Panc1 (cell line): ENCODE data around the gene HEATR5B. TPM values are rescaled to one million over a fixed set of nuclear protein-coding genes. Genes with fewer than 3 reads are reported as not detected.

Experiments used
- ATAC-seq: fragments of 200-7000 bp; cut with Tn5 transposase; 2 replicates; pipeline ENCODE4 v1.9.1; 2020; ENCODE audit warnings: mild to moderate bottlenecking, moderate library complexity
- BruUV-seq: library from RNA; stranded (reverse); fragments of 400-500 nt; replicated peaks from 2 replicates; lab custom pipeline; 2021; lab: Mats Ljungman, UMichigan
- CTCF ChIA-PET: fragments of 300-600 bp; sonication (Branson Sonifier 250); formaldehyde crosslinking; loops from one replicate; lab custom pipeline; 2022; ENCODE audit warnings: antibody characterized with exemption; lab: Charles Lee
- POLR2A ChIA-PET: fragments of 300-600 bp; sonication (Branson Sonifier 250); formaldehyde crosslinking; loops from one replicate; lab custom pipeline; 2022; ENCODE audit warnings: antibody characterized with exemption; lab: Charles Lee
- DNase-seq: peaks from one replicate; pipeline ENCODE4 v3.0.0-alpha.2; 2010; ENCODE audit warnings: low read depth, low spot score
- H3K27ac ChIP-seq: 2 replicates; pipeline ENCODE4 v1.5.1; 2011; ENCODE audit warnings: mild to moderate bottlenecking, low read length, inconsistent platforms
- H3K27me3 ChIP-seq: fragments of 200-500 bp; sonication (Bioruptor generic); 2 replicates; pipeline ENCODE4 v1.6.0; 2014; ENCODE audit warnings: low read length, inconsistent platforms; ENCODE audit not compliant: control insufficient read depth, insufficient read depth
- H3K36me3 ChIP-seq: fragments of 200-500 bp; sonication (Bioruptor generic); 2 replicates; pipeline ENCODE4 v1.5.1; 2014; ENCODE audit warnings: inconsistent platforms, mild to moderate bottlenecking, low read length, moderate library complexity; ENCODE audit not compliant: control insufficient read depth, insufficient read depth
- H3K4me1 ChIP-seq: 2 replicates; pipeline ENCODE4 v1.5.1; 2011; ENCODE audit warnings: inconsistent platforms, mild to moderate bottlenecking, low read length, moderate library complexity; ENCODE audit not compliant: control insufficient read depth, insufficient read depth
- H3K4me3 ChIP-seq, 2 experiments: 2 replicates each; pipeline ENCODE4 v1.5.1; 2011 to 2012; ENCODE audit warnings: low read depth in 2 of 2, low read length in 2 of 2, mild to moderate bottlenecking in 2 of 2, inconsistent platforms in 1 of 2, moderate library complexity in 1 of 2
- H3K9me3 ChIP-seq: fragments of 200-500 bp; sonication (Bioruptor generic); 2 replicates; pipeline ENCODE4 v1.5.1; 2014; ENCODE audit warnings: low read depth, mild to moderate bottlenecking, inconsistent platforms, low read length, moderate library complexity; ENCODE audit not compliant: control insufficient read depth, insufficient read depth
- CTCF ChIP-seq: fragments of 450-650 bp; IDR thresholded peaks from 2 replicates; pipeline ENCODE4 v1.5.1; 2017; ENCODE audit warnings: mild to moderate bottlenecking
- POLR2AphosphoS5 ChIP-seq: IDR thresholded peaks from 2 replicates; pipeline ENCODE4 v1.6.1; 2012; ENCODE audit warnings: mild to moderate bottlenecking, low read depth, low read length, moderate library complexity
- REST ChIP-seq, 2 experiments: IDR thresholded peaks; 2 replicates each; pipeline ENCODE4 v1.6.1; 2011 to 2012; ENCODE audit warnings: low read depth in 2 of 2, control low read depth in 1 of 2, low read length in 1 of 2, mild to moderate bottlenecking in 1 of 2, moderate library complexity in 1 of 2; ENCODE audit not compliant: insufficient read depth in 1 of 2
- SIN3A ChIP-seq: IDR thresholded peaks from 2 replicates; pipeline ENCODE4 v1.6.1; 2012; ENCODE audit warnings: low read depth, mild to moderate bottlenecking, low read length, moderate library complexity, borderline replicate concordance; ENCODE audit not compliant: insufficient read depth
- TCF7L2 ChIP-seq: IDR thresholded peaks from 2 replicates; pipeline ENCODE4 v1.6.1; 2011; ENCODE audit warnings: mild to moderate bottlenecking, low read depth, low read length, inconsistent platforms
- in situ Hi-C: cut with HindIII; loops from 2 replicates; pipeline ENCODE4 v1.10.0; 2016; ENCODE audit warnings: low sequenced_read_pairs, low pct_unique_long_range_greater_than_20kb
- intact Hi-C: fragments of 100-400 bp; cut with micrococcal nuclease; formaldehyde crosslinking; loops from one replicate; pipeline ENCODE4 v1.10.0; 2022; ENCODE audit not compliant: unreplicated experiment
- total RNA-seq: library from RNA; stranded (reverse); gene quantifications from one replicate; pipeline ENCODE4 v1.2.1, GENCODE V29; 2021; ENCODE audit not compliant: unreplicated experiment

Gene HEATR5B
- total RNA-seq, 1 experiment from 2014 or later, result 13.6 TPM

- no peak for ATAC-seq
- H3K4me3 ChIP-seq, result no peak overlapping the region
- CTCF ChIA-PET, result no interaction called here
- DNase-seq, result no peak
- POLR2A ChIA-PET, result no interaction called here
- H3K9me3 ChIP-seq, result no peaks in the 10 kb centered on the region
- no peaks in the 10 kb centered on the region for H3K27me3 ChIP-seq
- no TSS peak for BruUV-seq
- peaks cover 17% of the 10 kb centered on the region for H3K36me3 ChIP-seq
- TF ChIP-seq POLR2AphosphoS5, result no peak
- TF ChIP-seq TCF7L2, result no peak
- H3K4me1 ChIP-seq, result no peaks in the 10 kb centered on the region
- intact Hi-C loops (no loop called here), in situ Hi-C loops (no loop called here)
- H3K27ac ChIP-seq, result no peak overlapping the region
Measured at GRCh38 chr2:37060446-37060845, 23.7 kb downstream of the HEATR5B start.

GRCh38 chr2:37059841-37060240 is 24.3 kb downstream of the HEATR5B start:
- Histone ChIP-seq H3K36me3 (peaks cover 17% of the 10 kb centered on the region), H3K4me1 (no peaks in the 10 kb centered on the region), H3K27ac (no peak overlapping the region), H3K27me3 (no peaks in the 10 kb centered on the region), H3K9me3 (no peaks in the 10 kb centered on the region), H3K4me3 (no peak overlapping the region)
- CTCF ChIA-PET, result no interaction called here
- in situ Hi-C loops (no loop called here), intact Hi-C loops (no loop called here)
- POLR2A ChIA-PET, result no interaction called here
- DNase-seq (no peak), ATAC-seq (no peak)
- BruUV-seq, result TSS peak; percentile 48
- TF ChIP-seq TCF7L2 (no peak), SIN3A (no peak), CTCF (no peak), REST (IDR thresholded peaks at IDR 0.05; ENCODE audit: insufficient read depth in 1 of 2, low read depth in 2 of 2, low read length in 1 of 2) (no peak), POLR2AphosphoS5 (no peak)

GRCh38 chr2:37052600-37053332 is 31.4 kb downstream of the HEATR5B start:
- in situ Hi-C loops (no loop called here), intact Hi-C loops (no loop called here)
- CTCF ChIA-PET, result no interaction called here
- POLR2A ChIA-PET, result no interaction called here
- no TSS peak for BruUV-seq
- no peak overlapping the region for H3K27ac ChIP-seq
- DNase-seq, result no peak
- no peaks in the 10 kb centered on the region for H3K27me3 ChIP-seq
- H3K4me1 ChIP-seq, result no peaks in the 10 kb centered on the region
- no peak overlapping the region for H3K4me3 ChIP-seq
- H3K9me3 ChIP-seq, result no peaks in the 10 kb centered on the region
- no peak for TF ChIP-seq CTCF
- no peak for TF ChIP-seq POLR2AphosphoS5
- no peak for TF ChIP-seq SIN3A
- no peak for TF ChIP-seq REST (IDR thresholded peaks at IDR 0.05; ENCODE audit: insufficient read depth in 1 of 2, low read depth in 2 of 2, low read length in 1 of 2)
- peaks cover 20% of the 10 kb centered on the region for H3K36me3 ChIP-seq
- no peak for ATAC-seq
